DND-41 (cell line): ENCODE results near the gene PDIA6.

Experiments used
- ATAC-seq: fragments of 200-7000 bp; cut with Tn5 transposase; 3 replicates; pipeline ENCODE4 v1.9.1; 2021; ENCODE audit warnings: low read depth; ENCODE audit not compliant: insufficient read depth
- DNase-seq: peaks from one replicate; pipeline ENCODE4 v3.0.0-alpha.2; 2020
- H2AFZ ChIP-seq: 2 replicates; pipeline ENCODE4 v1.6.0; 2012; ENCODE audit warnings: low read depth, low read length
- H3K27ac ChIP-seq: 2 replicates; pipeline ENCODE4 v1.5.1; 2012; ENCODE audit warnings: low read length, inconsistent platforms
- H3K27me3 ChIP-seq: fragments of 200-600 bp; sonication (generic); 2 replicates; pipeline ENCODE4 v1.6.0; 2012; ENCODE audit warnings: low read length, mild to moderate bottlenecking, inconsistent platforms; ENCODE audit not compliant: insufficient read depth, poor library complexity
- H3K36me3 ChIP-seq: 2 replicates; pipeline ENCODE4 v1.5.1; 2012; ENCODE audit warnings: low read length, inconsistent platforms; ENCODE audit not compliant: insufficient read depth
- H3K4me1 ChIP-seq: 2 replicates; pipeline ENCODE4 v1.5.1; 2012; ENCODE audit warnings: mild to moderate bottlenecking, low read length; ENCODE audit not compliant: insufficient read depth
- H3K4me2 ChIP-seq: 2 replicates; pipeline ENCODE4 v1.6.0; 2012; ENCODE audit warnings: mild to moderate bottlenecking, moderate library complexity, low read length, inconsistent platforms; ENCODE audit not compliant: insufficient read depth
- H3K4me3 ChIP-seq, 2 experiments: fragments of 200-600 bp in 1 of 2; shearing (Covaris generic) in 1 of 2; 2 replicates each; pipeline ENCODE4 v1.5.1; 2012 to 2016; ENCODE audit warnings: inconsistent platforms in 2 of 2, low read length in 2 of 2, mild to moderate bottlenecking in 2 of 2, low read depth in 1 of 2, moderate library complexity in 1 of 2
- H3K79me2 ChIP-seq: 2 replicates; pipeline ENCODE4 v1.6.0; 2012; ENCODE audit warnings: low read length, inconsistent platforms; ENCODE audit not compliant: insufficient read depth
- H3K9ac ChIP-seq: 2 replicates; pipeline ENCODE4 v1.6.0; 2012; ENCODE audit warnings: low read depth, mild to moderate bottlenecking, inconsistent platforms, low read length, moderate library complexity
- H3K9me3 ChIP-seq: 2 replicates; pipeline ENCODE4 v1.5.1; 2012; ENCODE audit warnings: low read length, moderate library complexity, mild to moderate bottlenecking, inconsistent platforms; ENCODE audit not compliant: insufficient read depth, severe bottlenecking
- H4K20me1 ChIP-seq: 2 replicates; pipeline ENCODE4 v1.6.0; 2012; ENCODE audit warnings: low read length; ENCODE audit not compliant: insufficient read depth
- EZH2 ChIP-seq: IDR thresholded peaks from 3 replicates; pipeline ENCODE4 v1.6.1; 2012; ENCODE audit warnings: borderline replicate concordance, low read depth, mild to moderate bottlenecking, moderate library complexity, low read length, inconsistent platforms; ENCODE audit not compliant: severe bottlenecking
- TF ChIP-seq, protein P1 (sequence below): IDR thresholded peaks from 2 replicates; pipeline ENCODE4 v1.5.1; 2012; ENCODE audit warnings: borderline replicate concordance, low read length, moderate library complexity, mild to moderate bottlenecking; ENCODE audit not compliant: poor library complexity, severe bottlenecking; ENCODE audit errors: extremely low read depth

The PDIA6 gene

GRCh38 chr2:10832203-10832936, 19.8 kb upstream of the PDIA6 start:
- Histone ChIP-seq H3K9me3 (no peaks in the 10 kb centered on the region), H3K4me1 (peaks cover 3% of the 10 kb centered on the region), H3K9ac (no peak overlapping the region), H3K79me2 (no peaks in the 10 kb centered on the region), H3K27me3 (peaks cover 21% of the 10 kb centered on the region), H2AFZ (no peak overlapping the region), H3K36me3 (no peaks in the 10 kb centered on the region), H3K4me3 (no peak overlapping the region), H3K27ac (no peak overlapping the region), H4K20me1 (peaks cover 5% of the 10 kb centered on the region; the same call in 1 of the 2 replicates), H3K4me2 (peak overlapping the region; percentile 32; the same call in 1 of the 2 replicates)
- TF ChIP-seq, protein P1, sequence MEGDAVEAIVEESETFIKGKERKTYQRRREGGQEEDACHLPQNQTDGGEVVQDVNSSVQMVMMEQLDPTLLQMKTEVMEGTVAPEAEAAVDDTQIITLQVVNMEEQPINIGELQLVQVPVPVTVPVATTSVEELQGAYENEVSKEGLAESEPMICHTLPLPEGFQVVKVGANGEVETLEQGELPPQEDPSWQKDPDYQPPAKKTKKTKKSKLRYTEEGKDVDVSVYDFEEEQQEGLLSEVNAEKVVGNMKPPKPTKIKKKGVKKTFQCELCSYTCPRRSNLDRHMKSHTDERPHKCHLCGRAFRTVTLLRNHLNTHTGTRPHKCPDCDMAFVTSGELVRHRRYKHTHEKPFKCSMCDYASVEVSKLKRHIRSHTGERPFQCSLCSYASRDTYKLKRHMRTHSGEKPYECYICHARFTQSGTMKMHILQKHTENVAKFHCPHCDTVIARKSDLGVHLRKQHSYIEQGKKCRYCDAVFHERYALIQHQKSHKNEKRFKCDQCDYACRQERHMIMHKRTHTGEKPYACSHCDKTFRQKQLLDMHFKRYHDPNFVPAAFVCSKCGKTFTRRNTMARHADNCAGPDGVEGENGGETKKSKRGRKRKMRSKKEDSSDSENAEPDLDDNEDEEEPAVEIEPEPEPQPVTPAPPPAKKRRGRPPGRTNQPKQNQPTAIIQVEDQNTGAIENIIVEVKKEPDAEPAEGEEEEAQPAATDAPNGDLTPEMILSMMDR: peak; percentile 98
- TF ChIP-seq EZH2: no peak
- ATAC-seq (peak; percentile 95), DNase-seq (peak; percentile 81)

DNA sequence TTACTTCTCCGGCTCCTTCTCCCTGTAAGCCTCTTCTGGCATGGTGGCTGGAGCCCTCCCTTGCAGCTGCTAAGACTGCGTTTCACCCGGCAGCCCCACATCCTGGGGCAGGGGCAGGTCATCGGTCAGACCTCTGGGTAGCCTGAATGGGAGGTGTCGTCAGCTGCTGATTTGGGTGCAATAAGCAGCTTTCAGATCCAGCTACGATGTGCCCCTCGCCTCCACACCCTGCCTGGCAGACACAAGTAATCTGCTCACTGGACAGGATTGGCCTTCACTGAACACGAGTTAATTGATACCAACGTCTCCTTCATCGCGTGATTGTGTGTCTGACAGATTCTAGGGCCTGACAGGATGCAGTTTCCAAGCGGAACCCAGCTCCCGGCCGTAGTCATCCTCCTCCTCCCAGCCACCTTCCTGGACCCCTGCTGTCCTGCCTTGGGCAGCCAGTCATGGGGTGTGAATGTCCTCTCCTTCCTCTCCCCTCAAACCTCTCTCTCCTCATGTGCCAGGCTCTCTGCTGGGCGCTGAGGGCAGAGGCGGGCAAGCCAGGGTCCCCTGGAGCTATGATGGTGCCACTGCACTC, 18.9 kb upstream of the PDIA6 start:
- H3K9ac ChIP-seq: no peak overlapping the region
- peaks cover 22% of the 10 kb centered on the region for H3K27me3 ChIP-seq
- no peak overlapping the region for H3K4me2 ChIP-seq
- H3K9me3 ChIP-seq: no peaks in the 10 kb centered on the region
- no peak overlapping the region for H2AFZ ChIP-seq
- TF ChIP-seq, protein P1: no peak
- no peak for TF ChIP-seq EZH2
- DNase-seq: no peak
- H4K20me1 ChIP-seq: peaks cover 5% of the 10 kb centered on the region; the same call in 1 of the 2 replicates
- no peak overlapping the region for H3K27ac ChIP-seq
- no peaks in the 10 kb centered on the region for H3K79me2 ChIP-seq
- H3K4me3 ChIP-seq: no peak overlapping the region
- no peaks in the 10 kb centered on the region for H3K36me3 ChIP-seq
- peaks cover 3% of the 10 kb centered on the region for H3K4me1 ChIP-seq
- no peak for ATAC-seq

- Histone ChIP-seq H3K9me3 (no peaks in the 10 kb centered on the region), H3K79me2 (no peaks in the 10 kb centered on the region), H3K36me3 (no peaks in the 10 kb centered on the region), H3K4me3 (no peak overlapping the region), H2AFZ (no peak overlapping the region), H3K4me2 (no peak overlapping the region), H3K27ac (no peak overlapping the region), H3K4me1 (peaks cover 3% of the 10 kb centered on the region), H4K20me1 (peaks cover 5% of the 10 kb centered on the region; the same call in 1 of the 2 replicates), H3K9ac (no peak overlapping the region), H3K27me3 (peaks cover 26% of the 10 kb centered on the region)
- TF ChIP-seq, protein P1: no peak
- no peak for TF ChIP-seq EZH2
- DNase-seq (no peak), ATAC-seq (no peak)
Observed at GRCh38 chr2:10830641-10831399, 18.2 kb upstream of the PDIA6 start.
